ENCODE results near the gene CR2.

DNA sequence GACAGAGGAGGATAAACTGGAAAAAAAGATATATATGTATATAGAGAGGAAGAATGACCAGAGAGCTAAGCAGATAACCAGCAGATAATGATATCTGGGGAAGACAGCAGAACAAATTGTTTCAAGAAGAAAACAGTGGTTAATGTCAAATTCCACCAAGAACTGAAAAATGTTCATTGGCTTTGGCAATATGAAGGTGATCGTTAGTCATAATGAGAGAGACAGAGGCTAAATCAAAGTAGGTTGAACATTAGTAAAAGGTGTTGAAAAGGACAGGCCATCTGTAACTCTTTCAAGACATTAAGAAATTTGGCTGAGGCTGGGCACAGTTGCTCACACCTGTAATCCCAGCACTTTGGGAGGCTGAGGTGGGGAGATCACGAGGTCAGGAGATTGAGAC lies 25.3 kb upstream of the CR2 start:
- TF ChIP-seq, protein P1, sequence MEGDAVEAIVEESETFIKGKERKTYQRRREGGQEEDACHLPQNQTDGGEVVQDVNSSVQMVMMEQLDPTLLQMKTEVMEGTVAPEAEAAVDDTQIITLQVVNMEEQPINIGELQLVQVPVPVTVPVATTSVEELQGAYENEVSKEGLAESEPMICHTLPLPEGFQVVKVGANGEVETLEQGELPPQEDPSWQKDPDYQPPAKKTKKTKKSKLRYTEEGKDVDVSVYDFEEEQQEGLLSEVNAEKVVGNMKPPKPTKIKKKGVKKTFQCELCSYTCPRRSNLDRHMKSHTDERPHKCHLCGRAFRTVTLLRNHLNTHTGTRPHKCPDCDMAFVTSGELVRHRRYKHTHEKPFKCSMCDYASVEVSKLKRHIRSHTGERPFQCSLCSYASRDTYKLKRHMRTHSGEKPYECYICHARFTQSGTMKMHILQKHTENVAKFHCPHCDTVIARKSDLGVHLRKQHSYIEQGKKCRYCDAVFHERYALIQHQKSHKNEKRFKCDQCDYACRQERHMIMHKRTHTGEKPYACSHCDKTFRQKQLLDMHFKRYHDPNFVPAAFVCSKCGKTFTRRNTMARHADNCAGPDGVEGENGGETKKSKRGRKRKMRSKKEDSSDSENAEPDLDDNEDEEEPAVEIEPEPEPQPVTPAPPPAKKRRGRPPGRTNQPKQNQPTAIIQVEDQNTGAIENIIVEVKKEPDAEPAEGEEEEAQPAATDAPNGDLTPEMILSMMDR (IDR thresholded peaks at IDR 0.05; ENCODE audit: low read depth, low read length), result no peak
- TF ChIP-seq, protein P2, sequence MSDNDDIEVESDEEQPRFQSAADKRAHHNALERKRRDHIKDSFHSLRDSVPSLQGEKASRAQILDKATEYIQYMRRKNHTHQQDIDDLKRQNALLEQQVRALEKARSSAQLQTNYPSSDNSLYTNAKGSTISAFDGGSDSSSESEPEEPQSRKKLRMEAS (IDR thresholded peaks at IDR 0.05; ENCODE audit: low read depth, low read length), result no peak
- TF ChIP-seq POLR2A (IDR thresholded peaks at IDR 0.05; ENCODE audit: extremely low read depth, insufficient read length), result no peak

Data from NB4 (cell line).